ENCODE measurements around the gene PRKACB.
A peak's percentile ranks its signal among the peaks of the same experiment; 100 is the strongest.

PRKACB gene

GRCh38 chr1:84246213-84246612 lies 102.1 kb downstream of the PRKACB start:
- TF ChIP-seq POLR2AphosphoS5 (IDR thresholded peaks at IDR 0.05; ENCODE audit: low read depth, low read length) (peak; percentile 64), REST (IDR thresholded peaks at IDR 0.05; ENCODE audit: insufficient read depth in 1 of 2, low read depth in 2 of 2, low read length in 2 of 2) (peak in 1 of 2 experiments; percentile 58; a peak in 1 of 4 replicates), SIN3A (IDR thresholded peaks at IDR 0.05; ENCODE audit: borderline replicate concordance, insufficient read depth, low read length) (peak; percentile 74; the same call in 1 of the 2 replicates), TAF1 (IDR thresholded peaks at IDR 0.05; ENCODE audit: borderline replicate concordance, insufficient read depth, low read length) (peak; percentile 71; the same call in 1 of the 2 replicates), FOXP2 (optimal IDR thresholded peaks at IDR 0.05; ENCODE audit: borderline replicate concordance, extremely low read depth, extremely low read length, insufficient read depth) (no peak)

- peak; percentile 57 for TF ChIP-seq FOXP2 (optimal IDR thresholded peaks at IDR 0.05; ENCODE audit: borderline replicate concordance, extremely low read depth, extremely low read length, insufficient read depth)
- 0 out of 2 replicates have a peak, but pooled peaks have one; percentile 51 for TF ChIP-seq TAF1 (IDR thresholded peaks at IDR 0.05; ENCODE audit: borderline replicate concordance, insufficient read depth, low read length)
- TF ChIP-seq SIN3A (IDR thresholded peaks at IDR 0.05; ENCODE audit: borderline replicate concordance, insufficient read depth, low read length), result peak; percentile 77; the same call in 1 of the 2 replicates
- 0 out of 4 replicates have a peak, but pooled peaks of 1 of the 2 experiments have one; percentile 44 for TF ChIP-seq REST (IDR thresholded peaks at IDR 0.05; ENCODE audit: insufficient read depth in 1 of 2, low read depth in 2 of 2, low read length in 2 of 2)
- no peak for TF ChIP-seq POLR2AphosphoS5 (IDR thresholded peaks at IDR 0.05; ENCODE audit: low read depth, low read length)
These were observed 103.6 kb downstream of the PRKACB start for GRCh38 chr1:84247425-84248220.

- TF ChIP-seq SIN3A (IDR thresholded peaks at IDR 0.05; ENCODE audit: borderline replicate concordance, insufficient read depth, low read length), result no peak
These were observed 106.6 kb downstream of the PRKACB start for GRCh38 chr1:84250668-84251067.

GRCh38 chr1:84253036-84253435 lies 109.0 kb downstream of the PRKACB start:
- TF ChIP-seq FOXP2 (optimal IDR thresholded peaks at IDR 0.05; ENCODE audit: borderline replicate concordance, extremely low read depth, extremely low read length, insufficient read depth) (no peak), REST (IDR thresholded peaks at IDR 0.05; ENCODE audit: insufficient read depth in 1 of 2, low read depth in 2 of 2, low read length in 2 of 2) (no peak), POLR2AphosphoS5 (IDR thresholded peaks at IDR 0.05; ENCODE audit: low read depth, low read length) (no peak), SIN3A (IDR thresholded peaks at IDR 0.05; ENCODE audit: borderline replicate concordance, insufficient read depth, low read length) (no peak), TAF1 (IDR thresholded peaks at IDR 0.05; ENCODE audit: borderline replicate concordance, insufficient read depth, low read length) (no peak)

- TF ChIP-seq POLR2AphosphoS5 (IDR thresholded peaks at IDR 0.05; ENCODE audit: low read depth, low read length) (no peak), FOXP2 (optimal IDR thresholded peaks at IDR 0.05; ENCODE audit: borderline replicate concordance, extremely low read depth, extremely low read length, insufficient read depth) (no peak), TAF1 (IDR thresholded peaks at IDR 0.05; ENCODE audit: borderline replicate concordance, insufficient read depth, low read length) (no peak), SIN3A (IDR thresholded peaks at IDR 0.05; ENCODE audit: borderline replicate concordance, insufficient read depth, low read length) (no peak), REST (IDR thresholded peaks at IDR 0.05; ENCODE audit: insufficient read depth in 1 of 2, low read depth in 2 of 2, low read length in 2 of 2) (no peak)
These were observed 109.8 kb downstream of the PRKACB start for GRCh38 chr1:84253891-84254290.
